Ishikawa (cell line): ENCODE data around the gene ABHD11.
A peak's percentile ranks its signal among the peaks of the same experiment; 100 is the strongest.

Source experiments
- CEBPB ChIP-seq: IDR thresholded peaks from 2 replicates; pipeline ENCODE4 v1.6.1; 2012
- CREB1 ChIP-seq: IDR thresholded peaks from 2 replicates; pipeline ENCODE4 v1.6.1; 2012; ENCODE audit warnings: low read depth
- EGR1 ChIP-seq: IDR thresholded peaks from 2 replicates; pipeline ENCODE4 v1.6.1; 2012
- EP300 ChIP-seq: IDR thresholded peaks from 2 replicates; pipeline ENCODE4 v1.6.1; 2012; ENCODE audit warnings: borderline replicate concordance
- FOXM1 ChIP-seq: IDR thresholded peaks from 2 replicates; pipeline ENCODE4 v1.6.1; 2012; ENCODE audit warnings: low read depth, borderline replicate concordance
- NFIC ChIP-seq: IDR thresholded peaks from 2 replicates; pipeline ENCODE4 v1.6.1; 2012
- RAD21 ChIP-seq: IDR thresholded peaks from 2 replicates; pipeline ENCODE4 v1.6.1; 2012; ENCODE audit warnings: low read depth
- TAF1 ChIP-seq: IDR thresholded peaks from 2 replicates; pipeline ENCODE4 v1.6.1; 2012; ENCODE audit warnings: low read depth, mild to moderate bottlenecking
- TCF12 ChIP-seq: IDR thresholded peaks from 2 replicates; pipeline ENCODE4 v1.6.1; 2012; ENCODE audit warnings: low read depth
- TEAD4 ChIP-seq: IDR thresholded peaks from 2 replicates; pipeline ENCODE4 v1.6.1; 2012
- YY1 ChIP-seq: IDR thresholded peaks from 2 replicates; pipeline ENCODE4 v1.6.1; 2012; ENCODE audit warnings: low read depth
- ZBTB7A ChIP-seq: IDR thresholded peaks from 2 replicates; pipeline ENCODE4 v1.6.1; 2012; ENCODE audit warnings: low read depth
- TF ChIP-seq, protein P1 (sequence below): IDR thresholded peaks from 2 replicates; pipeline ENCODE4 v1.6.1; 2012
- TF ChIP-seq, protein P2 (sequence below): IDR thresholded peaks from 2 replicates; pipeline ENCODE4 v1.6.1; 2012
- TF ChIP-seq, protein P3 (sequence below): IDR thresholded peaks from 2 replicates; pipeline ENCODE4 v1.6.1; 2012; ENCODE audit warnings: low read depth, mild to moderate bottlenecking

The ABHD11 gene

DNA sequence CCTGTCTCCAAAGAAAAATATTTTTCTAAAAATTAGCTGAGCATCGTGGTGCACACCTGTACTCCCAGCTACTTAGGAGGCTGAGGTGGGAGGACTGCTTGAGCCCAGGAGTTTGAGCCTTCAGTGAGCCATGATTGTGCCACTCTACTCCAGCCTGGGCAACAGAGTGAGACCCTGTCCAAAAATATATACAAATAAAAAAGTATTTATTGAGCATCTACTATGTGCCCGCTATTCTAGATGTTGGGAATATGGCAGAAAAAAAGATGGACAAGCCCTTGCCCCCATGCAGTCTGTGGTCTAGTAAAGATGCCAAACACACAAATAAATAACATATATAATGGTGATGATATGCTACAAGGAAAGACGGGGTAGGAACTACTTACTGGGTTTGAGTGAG, 14.8 kb downstream of the ABHD11 start:
- TF ChIP-seq, protein P1, sequence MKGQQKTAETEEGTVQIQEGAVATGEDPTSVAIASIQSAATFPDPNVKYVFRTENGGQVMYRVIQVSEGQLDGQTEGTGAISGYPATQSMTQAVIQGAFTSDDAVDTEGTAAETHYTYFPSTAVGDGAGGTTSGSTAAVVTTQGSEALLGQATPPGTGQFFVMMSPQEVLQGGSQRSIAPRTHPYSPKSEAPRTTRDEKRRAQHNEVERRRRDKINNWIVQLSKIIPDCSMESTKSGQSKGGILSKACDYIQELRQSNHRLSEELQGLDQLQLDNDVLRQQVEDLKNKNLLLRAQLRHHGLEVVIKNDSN: no peak

DNA sequence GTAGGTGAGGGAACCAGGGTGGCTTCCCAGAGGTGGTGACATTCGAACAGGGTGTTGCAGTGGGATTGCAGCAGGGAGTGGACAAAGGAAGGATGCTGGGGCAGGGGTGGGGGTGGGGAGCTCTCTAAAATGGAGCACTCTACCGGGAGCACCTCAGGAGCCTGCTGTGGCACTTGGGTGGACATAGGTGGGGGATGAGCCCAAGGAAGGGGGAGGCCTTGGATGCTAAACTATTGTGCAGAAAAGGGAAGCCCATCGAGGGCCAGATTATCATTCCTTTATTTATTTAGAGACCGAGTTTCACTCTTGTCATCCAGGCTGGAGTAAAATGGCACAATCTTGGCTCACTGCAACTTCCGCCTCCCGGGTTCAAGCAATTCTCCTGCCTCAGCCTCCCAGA, 15.8 kb downstream of the ABHD11 start:
- TF ChIP-seq EP300 (no peak), YY1 (no peak), CEBPB (no peak), RAD21 (no peak), TAF1 (no peak), ZBTB7A (no peak)
- TF ChIP-seq, protein P1: no peak
- TF ChIP-seq, protein P2, sequence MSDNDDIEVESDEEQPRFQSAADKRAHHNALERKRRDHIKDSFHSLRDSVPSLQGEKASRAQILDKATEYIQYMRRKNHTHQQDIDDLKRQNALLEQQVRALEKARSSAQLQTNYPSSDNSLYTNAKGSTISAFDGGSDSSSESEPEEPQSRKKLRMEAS: no peak

DNA sequence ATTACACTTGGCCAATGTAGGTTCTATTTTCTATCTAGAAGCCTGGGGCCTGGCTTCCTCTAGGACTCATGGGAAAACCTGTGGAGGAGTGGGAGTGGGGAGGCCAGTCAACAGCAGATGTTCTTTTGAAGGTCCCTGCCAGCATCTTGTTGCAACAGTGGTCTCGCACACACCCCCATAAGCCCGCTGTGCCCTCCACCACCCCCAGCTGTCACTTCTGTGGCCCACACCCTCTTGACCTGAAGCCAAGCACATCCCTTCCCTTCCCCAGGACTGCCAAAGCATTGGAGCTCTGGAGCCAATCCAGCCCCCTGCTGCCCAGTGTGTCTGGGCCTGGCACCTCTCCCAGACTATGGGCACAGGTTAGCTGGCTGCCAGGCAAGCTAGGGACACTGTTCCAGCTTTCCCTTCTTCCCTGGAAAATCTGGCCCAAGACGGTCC, 17.2 kb downstream of the ABHD11 start:
- TF ChIP-seq TEAD4 (no peak), EGR1 (no peak), TAF1 (no peak), ZBTB7A (no peak), CREB1 (no peak), NFIC (peak; percentile 92), FOXM1 (no peak), CEBPB (no peak), EP300 (peak; percentile 17; the same call in 1 of the 2 replicates), RAD21 (no peak), TCF12 (peak; percentile 44; the same call in 1 of the 2 replicates), YY1 (no peak)
- TF ChIP-seq, protein P2: no peak
- TF ChIP-seq, protein P1: no peak
- TF ChIP-seq, protein P3, sequence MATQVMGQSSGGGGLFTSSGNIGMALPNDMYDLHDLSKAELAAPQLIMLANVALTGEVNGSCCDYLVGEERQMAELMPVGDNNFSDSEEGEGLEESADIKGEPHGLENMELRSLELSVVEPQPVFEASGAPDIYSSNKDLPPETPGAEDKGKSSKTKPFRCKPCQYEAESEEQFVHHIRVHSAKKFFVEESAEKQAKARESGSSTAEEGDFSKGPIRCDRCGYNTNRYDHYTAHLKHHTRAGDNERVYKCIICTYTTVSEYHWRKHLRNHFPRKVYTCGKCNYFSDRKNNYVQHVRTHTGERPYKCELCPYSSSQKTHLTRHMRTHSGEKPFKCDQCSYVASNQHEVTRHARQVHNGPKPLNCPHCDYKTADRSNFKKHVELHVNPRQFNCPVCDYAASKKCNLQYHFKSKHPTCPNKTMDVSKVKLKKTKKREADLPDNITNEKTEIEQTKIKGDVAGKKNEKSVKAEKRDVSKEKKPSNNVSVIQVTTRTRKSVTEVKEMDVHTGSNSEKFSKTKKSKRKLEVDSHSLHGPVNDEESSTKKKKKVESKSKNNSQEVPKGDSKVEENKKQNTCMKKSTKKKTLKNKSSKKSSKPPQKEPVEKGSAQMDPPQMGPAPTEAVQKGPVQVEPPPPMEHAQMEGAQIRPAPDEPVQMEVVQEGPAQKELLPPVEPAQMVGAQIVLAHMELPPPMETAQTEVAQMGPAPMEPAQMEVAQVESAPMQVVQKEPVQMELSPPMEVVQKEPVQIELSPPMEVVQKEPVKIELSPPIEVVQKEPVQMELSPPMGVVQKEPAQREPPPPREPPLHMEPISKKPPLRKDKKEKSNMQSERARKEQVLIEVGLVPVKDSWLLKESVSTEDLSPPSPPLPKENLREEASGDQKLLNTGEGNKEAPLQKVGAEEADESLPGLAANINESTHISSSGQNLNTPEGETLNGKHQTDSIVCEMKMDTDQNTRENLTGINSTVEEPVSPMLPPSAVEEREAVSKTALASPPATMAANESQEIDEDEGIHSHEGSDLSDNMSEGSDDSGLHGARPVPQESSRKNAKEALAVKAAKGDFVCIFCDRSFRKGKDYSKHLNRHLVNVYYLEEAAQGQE: no peak

DNA sequence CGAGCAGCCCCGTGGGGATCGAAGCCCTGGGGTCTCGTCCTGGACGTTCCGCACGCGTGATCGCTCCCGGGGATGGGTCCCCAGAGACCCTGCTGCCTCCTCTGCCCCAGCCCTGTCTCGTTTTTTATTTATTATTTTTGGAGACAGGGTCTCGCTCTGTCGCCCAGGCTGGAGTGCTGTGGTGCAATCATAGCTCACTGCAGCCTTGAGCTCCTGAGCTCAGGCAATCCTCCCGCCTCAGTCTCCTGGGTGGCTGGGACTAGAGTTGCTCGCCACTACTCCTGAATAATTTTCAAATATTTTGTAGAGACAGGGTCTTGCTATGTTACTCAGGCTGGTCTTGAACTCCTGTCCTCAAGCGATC, 18.8 kb downstream of the ABHD11 start:
- TF ChIP-seq TEAD4: no peak
- peak; percentile 59 for TF ChIP-seq CEBPB

DNA sequence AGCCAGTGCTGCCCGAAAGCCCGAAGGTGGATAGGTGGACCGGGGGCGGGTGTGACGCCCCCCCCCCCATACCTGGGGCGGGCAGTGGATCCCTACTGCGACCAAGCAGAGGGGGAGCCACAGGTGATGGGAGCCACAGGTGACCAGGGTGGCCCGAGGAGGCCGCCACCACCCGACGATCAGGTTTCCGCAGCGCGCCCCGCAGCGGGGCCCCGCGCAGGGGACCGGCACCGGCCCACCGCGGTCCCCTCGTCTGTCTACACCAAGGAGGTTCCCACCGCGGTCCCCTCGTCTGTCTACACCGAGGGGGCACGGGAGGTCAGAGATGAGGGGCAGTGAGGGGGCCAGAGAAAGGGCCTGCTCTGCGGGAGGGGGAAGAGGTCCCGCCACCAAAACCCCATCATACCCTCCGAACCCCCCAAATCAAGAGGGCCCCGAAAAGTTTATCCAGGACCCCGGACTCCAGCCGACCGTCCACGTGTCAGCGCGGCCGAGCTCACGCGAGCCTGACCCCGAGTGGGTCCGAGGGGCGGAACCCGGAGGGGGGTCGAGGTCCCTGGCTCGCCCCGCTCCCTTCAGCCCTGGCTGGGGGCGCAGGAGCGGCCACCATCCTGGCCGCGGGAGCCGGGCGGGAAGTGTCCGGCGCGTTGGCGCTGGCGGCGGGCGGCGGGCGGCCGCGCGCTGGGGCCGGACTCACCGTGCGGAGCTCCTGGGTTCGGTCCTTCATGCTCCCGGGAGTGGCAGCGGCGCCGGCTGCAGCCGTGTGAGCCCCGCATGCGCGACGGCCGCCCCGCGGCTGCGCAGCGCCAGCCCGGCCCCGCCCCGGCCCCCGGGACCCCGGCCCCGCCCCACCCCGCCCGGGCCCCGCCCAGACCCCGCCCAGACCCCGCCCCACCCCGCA, 19.4 kb downstream of the ABHD11 start, which contains the start of gene STX1A:
Gene STX1A (minus strand): TSS at position 765 of the 901 bp plus-strand sequence. CDS start 38 bp downstream, at position 727.
- TF ChIP-seq EGR1 (no peak), ZBTB7A (peak; percentile 66), TAF1 (peak; percentile 67; the same call in 1 of the 2 replicates), CEBPB (no peak), FOXM1 (no peak), NFIC (no peak), EP300 (no peak)
- TF ChIP-seq, protein P1: no peak
- TF ChIP-seq, protein P2: peak; percentile 20; the same call in 1 of the 2 replicates
- TF ChIP-seq, protein P3: no peak
